Measurements from ENCODE around the gene MICU2. TPM values are rescaled to one million over a fixed set of nuclear protein-coding genes. Genes with fewer than 3 reads are reported as not detected.

MICU2 gene
- total and polyA plus RNA-seq, 2 of the 13 experiments (the other 11 are each of a cell fraction or from before 2014, with no cell fraction given): 31.7 to 42.4 TPM

DNA sequence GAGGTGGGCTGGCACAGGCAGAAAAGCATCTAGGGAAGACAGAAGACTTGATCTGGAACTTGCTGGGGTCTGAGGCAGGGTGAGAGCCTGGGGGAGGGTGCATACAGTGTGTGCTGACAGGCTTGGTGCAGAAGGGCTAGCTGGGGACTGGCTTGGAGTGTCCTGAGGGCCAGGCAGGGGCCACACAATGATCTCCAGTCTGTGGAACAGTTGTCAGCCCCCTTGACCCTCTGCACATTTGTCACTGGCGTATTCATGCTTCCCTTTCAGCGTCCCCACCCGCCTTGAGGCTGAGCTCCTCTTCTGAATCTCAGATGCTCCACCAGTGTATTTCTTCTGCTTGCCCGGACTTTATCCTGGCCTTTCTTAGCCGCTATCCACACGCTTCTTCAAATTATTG lies 2.8 kb upstream of the MICU2 start:
- in situ Hi-C loops (cut with HindIII; ENCODE audit: extremely low pct_ligation_motif_present, low pct_unique_long_range_greater_than_20kb) (loop anchor here (25.0 kb wide), 1 partner anchor 1181 kb away; no protein-coding TSS in a partner anchor), intact Hi-C loops (cut with micrococcal nuclease; ENCODE audit: unreplicated experiment) (no loop called here)
- Histone ChIP-seq H4K20me1 (ENCODE audit: insufficient read depth, low read length) (no peaks in the 10 kb centered on the region), H3K36me3 (replicated peaks in 1 of 2; ENCODE audit: control insufficient read depth in 1 of 2, insufficient read depth in 2 of 2, low read length in 2 of 2) (no peaks in the 10 kb centered on the region), H3K79me2 (ENCODE audit: insufficient read depth, low read length) (peaks cover 8% of the 10 kb centered on the region), H3K4me2 (ENCODE audit: low read depth, low read length) (peak overlapping the region; percentile 49), H3K9ac (ENCODE audit: insufficient read depth, low read depth, low read length) (no peak overlapping the region), H3K9me3 (ENCODE audit: low read length) (no peaks in the 10 kb centered on the region), H3K27me3 (ENCODE audit: control insufficient read depth in 1 of 2, insufficient read depth in 2 of 2, low read length in 2 of 2) (peaks cover 2 to 3% of the 10 kb centered on the region in 2 experiments; a peak in 1 of 5 replicates), H3K4me3 (replicated peaks in 1 of 3; ENCODE audit: insufficient read depth in 1 of 3, low read depth in 2 of 3, low read length in 3 of 3) (peak overlapping the region in 1 of 3 experiments; percentile 43; a peak in 1 of 6 replicates), H3K4me1 (ENCODE audit: insufficient read depth, low read length) (peaks cover 20% of the 10 kb centered on the region), H2AFZ (ENCODE audit: low read length) (peak overlapping the region; percentile 23), H3K27ac (ENCODE audit: extremely low read length, insufficient read depth, low read length) (no peak overlapping the region)
- no TSS peak for BruUV-seq (replicated peaks)
- FAIRE-seq (no peak), DNase-seq (ENCODE audit: low spot score) (no peak), ATAC-seq (no peak)
- no peak for TF ChIP-seq ZNF564 (CRISPR knock-in tag; IDR thresholded peaks at IDR 0.05)
- TF ChIP-seq HHEX (CRISPR knock-in tag; IDR thresholded peaks at IDR 0.05): no peak
- TF ChIP-seq PTBP1 (IDR thresholded peaks at IDR 0.05; ENCODE audit: low read depth, low read length, poor library complexity, severe bottlenecking): no peak
- TF ChIP-seq KLF16 (CRISPR knock-in tag; IDR thresholded peaks at IDR 0.05): no peak
- TF ChIP-seq TBL1XR1 (IDR thresholded peaks at IDR 0.05; ENCODE audit: borderline replicate concordance, low read length, partially characterized antibody): no peak
- TF ChIP-seq POLR2A (IDR thresholded peaks at IDR 0.05; ENCODE audit: insufficient read depth in 1 of 2, low read depth in 2 of 2, low read length in 2 of 2): no peak
- no peak for TF ChIP-seq PCBP1 (IDR thresholded peaks at IDR 0.05; ENCODE audit: borderline replicate concordance, low read depth, low read length)
- no peak for TF ChIP-seq CBFB (CRISPR knock-in tag; IDR thresholded peaks at IDR 0.05)
- TF ChIP-seq U2AF1 (optimal IDR thresholded peaks at IDR 0.05; ENCODE audit: low read depth, low read length): no peak
- TF ChIP-seq, protein P1, sequence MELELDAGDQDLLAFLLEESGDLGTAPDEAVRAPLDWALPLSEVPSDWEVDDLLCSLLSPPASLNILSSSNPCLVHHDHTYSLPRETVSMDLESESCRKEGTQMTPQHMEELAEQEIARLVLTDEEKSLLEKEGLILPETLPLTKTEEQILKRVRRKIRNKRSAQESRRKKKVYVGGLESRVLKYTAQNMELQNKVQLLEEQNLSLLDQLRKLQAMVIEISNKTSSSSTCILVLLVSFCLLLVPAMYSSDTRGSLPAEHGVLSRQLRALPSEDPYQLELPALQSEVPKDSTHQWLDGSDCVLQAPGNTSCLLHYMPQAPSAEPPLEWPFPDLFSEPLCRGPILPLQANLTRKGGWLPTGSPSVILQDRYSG (CRISPR knock-in tag; IDR thresholded peaks at IDR 0.05): no peak
- whole genome bisulfite sequencing (ENCODE audit: low lambda C conversion rate): 19% methylated on average over 6 of the region's 6 CpGs
- ChIA-PET CTCF (ENCODE audit: low intra/inter-chr PET ratio, low total read pairs) (no interaction called here), POLR2A (no interaction called here)

Data from HepG2 (cell line).